Measurements from ENCODE around the gene PRR3. TPM values are rescaled to one million over a fixed set of nuclear protein-coding genes. Genes with fewer than 3 reads are reported as not detected.

Gene PRR3
- total and polyA plus RNA-seq, 9 of the 15 experiments (the other 6 are each of a cell fraction or from before 2014, with no cell fraction given): 23.5 to 59.6 (median 28.8) TPM

GRCh38 chr6:30571075-30571761 is 14.1 kb downstream of the PRR3 start, which contains the start of gene ABCF1 (continued):
- TF ChIP-seq, protein P1, sequence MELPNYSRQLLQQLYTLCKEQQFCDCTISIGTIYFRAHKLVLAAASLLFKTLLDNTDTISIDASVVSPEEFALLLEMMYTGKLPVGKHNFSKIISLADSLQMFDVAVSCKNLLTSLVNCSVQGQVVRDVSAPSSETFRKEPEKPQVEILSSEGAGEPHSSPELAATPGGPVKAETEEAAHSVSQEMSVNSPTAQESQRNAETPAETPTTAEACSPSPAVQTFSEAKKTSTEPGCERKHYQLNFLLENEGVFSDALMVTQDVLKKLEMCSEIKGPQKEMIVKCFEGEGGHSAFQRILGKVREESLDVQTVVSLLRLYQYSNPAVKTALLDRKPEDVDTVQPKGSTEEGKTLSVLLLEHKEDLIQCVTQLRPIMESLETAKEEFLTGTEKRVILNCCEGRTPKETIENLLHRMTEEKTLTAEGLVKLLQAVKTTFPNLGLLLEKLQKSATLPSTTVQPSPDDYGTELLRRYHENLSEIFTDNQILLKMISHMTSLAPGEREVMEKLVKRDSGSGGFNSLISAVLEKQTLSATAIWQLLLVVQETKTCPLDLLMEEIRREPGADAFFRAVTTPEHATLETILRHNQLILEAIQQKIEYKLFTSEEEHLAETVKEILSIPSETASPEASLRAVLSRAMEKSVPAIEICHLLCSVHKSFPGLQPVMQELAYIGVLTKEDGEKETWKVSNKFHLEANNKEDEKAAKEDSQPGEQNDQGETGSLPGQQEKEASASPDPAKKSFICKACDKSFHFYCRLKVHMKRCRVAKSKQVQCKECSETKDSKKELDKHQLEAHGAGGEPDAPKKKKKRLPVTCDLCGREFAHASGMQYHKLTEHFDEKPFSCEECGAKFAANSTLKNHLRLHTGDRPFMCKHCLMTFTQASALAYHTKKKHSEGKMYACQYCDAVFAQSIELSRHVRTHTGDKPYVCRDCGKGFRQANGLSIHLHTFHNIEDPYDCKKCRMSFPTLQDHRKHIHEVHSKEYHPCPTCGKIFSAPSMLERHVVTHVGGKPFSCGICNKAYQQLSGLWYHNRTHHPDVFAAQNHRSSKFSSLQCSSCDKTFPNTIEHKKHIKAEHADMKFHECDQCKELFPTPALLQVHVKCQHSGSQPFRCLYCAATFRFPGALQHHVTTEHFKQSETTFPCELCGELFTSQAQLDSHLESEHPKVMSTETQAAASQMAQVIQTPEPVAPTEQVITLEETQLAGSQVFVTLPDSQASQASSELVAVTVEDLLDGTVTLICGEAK (IDR thresholded peaks at IDR 0.05): peak; percentile 99
- TF ChIP-seq, protein P1 (CRISPR knock-in tag; IDR thresholded peaks at IDR 0.05): no peak
- TF ChIP-seq E2F5 (CRISPR knock-in tag; IDR thresholded peaks at IDR 0.05) (no peak), SIN3A (IDR thresholded peaks at IDR 0.05; ENCODE audit: borderline replicate concordance in 2 of 2, control insufficient read depth in 1 of 2, low read depth in 2 of 2, low read length in 2 of 2) (peak; percentile 89 to 95; a peak in 3 of 4 replicates), JUND (IDR thresholded peaks at IDR 0.05; ENCODE audit: borderline replicate concordance, low read depth, low read length) (peak; percentile 65), JUND (tag; IDR thresholded peaks at IDR 0.05; ENCODE audit: borderline replicate concordance, low read depth, low read length) (peak; percentile 38; the same call in 1 of the 3 replicates), ZNF717 (CRISPR knock-in tag; IDR thresholded peaks at IDR 0.05) (no peak)
- TF ChIP-seq, protein P2, sequence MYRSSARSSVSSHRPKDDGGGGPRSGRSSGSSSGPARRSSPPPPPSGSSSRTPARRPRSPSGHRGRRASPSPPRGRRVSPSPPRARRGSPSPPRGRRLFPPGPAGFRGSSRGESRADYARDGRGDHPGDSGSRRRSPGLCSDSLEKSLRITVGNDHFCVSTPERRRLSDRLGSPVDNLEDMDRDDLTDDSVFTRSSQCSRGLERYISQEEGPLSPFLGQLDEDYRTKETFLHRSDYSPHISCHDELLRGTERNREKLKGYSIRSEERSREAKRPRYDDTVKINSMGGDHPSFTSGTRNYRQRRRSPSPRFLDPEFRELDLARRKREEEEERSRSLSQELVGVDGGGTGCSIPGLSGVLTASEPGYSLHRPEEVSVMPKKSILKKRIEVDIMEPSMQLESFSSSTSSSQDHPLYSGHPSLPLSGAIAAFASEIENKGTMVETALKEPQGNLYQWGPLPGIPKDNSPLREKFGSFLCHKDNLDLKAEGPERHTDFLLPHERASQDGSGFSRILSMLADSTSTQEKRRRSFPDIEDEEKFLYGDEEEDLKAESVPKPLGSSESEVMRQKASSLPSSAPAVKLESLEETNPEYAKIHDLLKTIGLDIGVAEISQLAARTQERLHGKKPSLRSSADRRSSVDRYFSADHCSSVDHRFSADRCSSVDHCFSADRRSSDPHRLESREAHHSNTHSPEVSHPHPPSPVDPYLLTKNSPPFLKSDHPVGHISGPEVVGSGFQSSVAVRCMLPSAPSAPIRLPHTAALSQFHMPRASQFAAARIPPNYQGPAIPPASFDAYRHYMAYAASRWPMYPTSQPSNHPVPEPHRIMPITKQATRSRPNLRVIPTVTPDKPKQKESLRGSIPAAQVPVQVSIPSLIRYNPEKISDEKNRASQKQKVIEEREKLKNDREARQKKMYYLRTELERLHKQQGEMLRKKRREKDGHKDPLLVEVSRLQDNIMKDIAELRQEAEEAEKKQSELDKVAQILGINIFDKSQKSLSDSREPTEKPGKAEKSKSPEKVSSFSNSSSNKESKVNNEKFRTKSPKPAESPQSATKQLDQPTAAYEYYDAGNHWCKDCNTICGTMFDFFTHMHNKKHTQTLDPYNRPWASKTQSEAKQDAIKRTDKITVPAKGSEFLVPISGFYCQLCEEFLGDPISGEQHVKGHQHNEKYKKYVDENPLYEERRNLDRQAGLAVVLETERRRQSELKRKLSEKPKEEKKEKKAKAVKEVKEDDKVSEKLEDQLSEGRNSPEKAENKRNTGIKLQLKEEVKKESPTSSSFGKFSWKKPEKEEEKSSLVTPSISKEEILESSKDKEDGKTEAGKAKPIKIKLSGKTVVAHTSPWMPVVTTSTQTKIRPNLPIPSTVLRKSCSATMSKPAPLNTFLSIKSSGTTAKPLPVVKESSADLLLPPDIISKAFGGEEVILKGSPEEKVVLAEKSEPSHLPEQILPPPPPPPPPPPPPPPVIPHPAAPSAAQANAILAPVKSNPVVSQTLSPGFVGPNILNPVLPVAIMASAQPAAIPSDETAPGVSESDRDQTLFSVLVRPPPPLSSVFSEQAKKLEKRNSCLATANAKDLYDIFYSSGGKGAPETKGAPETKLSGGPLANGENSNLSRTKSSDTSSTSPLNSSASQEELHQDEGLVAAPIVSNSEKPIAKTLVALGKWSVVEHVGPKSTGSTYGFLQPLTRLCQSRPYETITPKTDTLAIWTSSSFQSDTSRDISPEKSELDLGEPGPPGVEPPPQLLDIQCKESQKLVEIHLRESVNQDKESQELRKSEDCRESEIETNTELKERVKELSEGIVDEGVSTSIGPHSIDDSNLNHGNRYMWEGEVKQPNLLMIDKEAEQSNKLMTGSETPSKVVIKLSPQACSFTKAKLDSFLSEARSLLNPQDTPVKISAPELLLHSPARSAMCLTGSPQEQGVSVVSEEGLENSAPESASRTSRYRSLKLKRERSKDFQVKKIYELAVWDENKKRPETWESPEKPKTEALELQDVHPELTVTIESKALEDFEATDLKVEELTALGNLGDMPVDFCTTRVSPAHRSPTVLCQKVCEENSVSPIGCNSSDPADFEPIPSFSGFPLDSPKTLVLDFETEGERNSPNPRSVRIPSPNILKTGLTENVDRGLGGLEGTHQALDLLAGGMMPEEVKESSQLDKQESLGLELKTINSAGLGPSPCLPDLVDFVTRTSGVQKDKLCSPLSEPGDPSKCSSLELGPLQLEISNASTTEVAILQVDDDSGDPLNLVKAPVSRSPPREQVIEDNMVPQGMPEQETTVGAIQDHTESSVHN (IDR thresholded peaks at IDR 0.05; ENCODE audit: borderline replicate concordance in 1 of 2, low read depth in 1 of 2): peak in 1 of 2 experiments; percentile 84; a peak in 2 of 4 replicates
